ENCODE results near the gene IQUB. TPM values are rescaled to one million over a fixed set of nuclear protein-coding genes. Genes with fewer than 3 reads are reported as not detected.
"Not testable (repeated sequence)": the region's sequence is repeated elsewhere in the genome, so short reads cannot be mapped to it uniquely, and the experiment has no call there.

The IQUB gene
- total RNA-seq, 2 donors from 2014 or later, result 0.97 to 1.0 TPM

DNA sequence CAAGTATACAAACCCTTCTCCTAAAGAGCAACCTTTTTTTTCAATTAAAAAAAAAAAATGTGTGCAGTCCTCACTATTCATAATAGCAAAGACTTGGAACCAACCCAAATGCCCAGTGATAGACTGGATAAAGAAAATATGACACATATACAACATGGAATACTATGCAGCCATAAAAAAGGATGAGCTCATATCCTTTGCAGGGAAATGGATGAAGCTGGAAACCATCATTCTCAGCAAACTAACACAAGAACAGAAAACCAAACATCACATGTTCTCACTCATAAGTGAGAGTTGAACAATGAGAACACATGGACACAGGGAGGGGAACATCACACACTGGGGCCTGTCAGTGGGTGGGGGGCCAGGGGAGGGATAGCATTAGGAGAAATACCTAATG, 17.7 kb upstream of the IQUB start:
- DNase-seq (ENCODE audit: low spot score); intact Hi-C loops (cut with DNase I): not testable (repeated sequence)

DNA sequence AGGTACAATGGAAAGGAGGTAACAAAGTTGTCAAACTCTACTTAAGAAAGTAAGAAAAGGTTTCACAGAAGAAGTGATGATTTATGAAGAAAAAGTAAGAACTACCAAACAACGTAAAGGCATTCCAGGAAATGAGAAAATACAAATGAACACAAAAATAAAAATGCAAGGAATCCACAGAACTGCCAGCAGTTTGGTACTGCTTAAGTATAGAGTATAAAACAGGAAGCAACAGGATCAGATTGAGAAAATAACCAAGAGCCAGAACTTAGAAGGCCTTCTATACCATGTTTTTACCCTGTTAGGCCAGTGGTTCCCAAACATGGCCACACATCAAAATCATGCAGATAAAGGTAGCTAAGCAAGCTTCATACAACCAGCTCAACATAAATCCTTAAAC, 14.0 kb upstream of the IQUB start:
- intact Hi-C loops (cut with DNase I), result no loop called here
- no peak for DNase-seq (ENCODE audit: low spot score)

DNA sequence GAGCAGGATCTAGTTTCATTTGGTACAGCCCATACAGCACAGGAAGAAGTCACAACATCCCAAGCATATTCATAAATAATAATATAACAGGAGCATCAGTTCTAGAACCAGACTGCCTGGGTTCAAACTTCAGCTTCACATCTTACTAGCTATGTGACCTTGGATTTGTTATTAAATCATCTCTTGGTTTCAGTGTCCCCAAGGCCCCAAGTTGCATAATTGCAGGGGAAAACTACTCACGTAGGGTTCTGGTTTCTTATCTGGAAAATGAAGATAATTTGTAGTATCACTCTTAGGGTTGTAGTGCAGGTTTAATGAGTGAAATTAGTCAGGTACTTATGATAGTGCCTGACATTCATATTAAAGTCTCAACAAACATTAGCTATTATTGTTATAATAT, 5.5 kb upstream of the IQUB start:
- no peak for DNase-seq (ENCODE audit: low spot score)
- intact Hi-C loops (cut with DNase I), result no loop called here

DNA sequence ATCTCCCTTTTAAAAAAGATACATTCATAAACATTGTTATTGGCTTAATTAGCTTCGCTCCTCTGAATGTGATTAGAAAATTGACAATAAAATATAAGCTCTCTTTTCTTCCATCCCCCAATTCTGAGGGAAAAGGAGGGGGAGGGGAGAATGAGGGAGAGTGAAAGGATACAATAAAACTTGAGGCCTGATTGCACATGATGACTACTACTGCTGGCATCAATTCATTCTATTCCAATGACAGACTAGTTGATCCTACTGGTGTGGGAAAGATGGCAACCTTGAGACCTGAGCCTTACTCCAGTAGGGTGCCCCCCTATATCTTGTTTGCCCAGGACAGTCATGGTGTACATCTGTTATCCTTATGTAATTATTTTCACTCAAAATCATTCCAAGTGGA, 4.5 kb upstream of the IQUB start:
- intact Hi-C loops (cut with DNase I), result no loop called here
- no peak for DNase-seq (ENCODE audit: low spot score)

DNA sequence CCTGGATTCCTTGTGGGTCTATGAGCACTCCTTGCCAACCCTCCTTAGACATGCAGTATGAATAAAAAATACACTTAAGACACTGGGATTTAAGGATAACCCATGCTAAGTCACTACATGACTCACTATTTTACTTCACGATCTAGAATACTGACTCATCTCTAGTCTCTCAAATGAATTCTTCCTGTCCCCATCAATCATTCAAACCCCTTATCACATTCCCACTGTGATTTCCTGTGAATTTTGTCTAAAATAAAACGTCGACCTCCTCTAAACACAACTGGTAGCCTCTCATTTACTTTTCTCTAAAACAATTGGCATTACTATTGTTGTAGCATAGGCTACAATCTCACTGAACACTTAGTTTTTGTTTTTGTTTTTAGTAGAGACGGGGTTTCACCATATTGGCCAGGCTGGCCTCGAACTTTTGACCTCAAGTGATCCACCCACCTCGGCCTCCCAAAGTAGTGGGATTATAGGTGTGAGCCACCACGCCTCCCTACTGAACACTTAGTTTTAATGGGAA, 3.9 kb upstream of the IQUB start:
- intact Hi-C loops (cut with DNase I), result no loop called here
- no peak for DNase-seq (ENCODE audit: low spot score)

DNA sequence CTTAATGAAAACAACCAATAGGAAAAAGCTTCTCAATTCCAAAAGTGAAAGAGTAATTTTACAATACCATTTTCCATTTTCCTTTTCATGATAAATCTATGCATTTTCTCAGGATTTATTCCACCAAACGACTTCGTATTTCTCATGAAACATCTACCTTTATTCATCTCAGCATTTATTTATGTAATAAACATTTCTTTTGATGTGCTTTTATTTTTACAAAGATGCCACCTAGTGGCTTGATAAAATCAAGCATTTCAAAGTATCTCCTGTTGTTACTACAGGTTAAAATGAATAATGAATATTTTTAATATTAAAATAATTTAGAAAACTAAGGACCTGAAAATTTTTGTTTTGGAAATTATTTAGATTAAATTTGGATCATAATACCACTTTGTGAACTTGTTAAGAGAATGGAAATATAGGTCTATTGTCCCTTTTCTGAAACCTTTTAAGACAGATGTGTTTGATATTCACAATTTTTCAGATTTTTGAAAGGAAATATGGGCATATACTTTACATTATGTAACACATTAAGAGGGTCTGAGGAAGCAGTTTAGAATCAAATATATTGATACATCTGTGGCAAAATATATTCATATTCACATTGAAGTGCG, 2.7 kb upstream of the IQUB start:
- DNase-seq (ENCODE audit: low spot score), result no peak
- intact Hi-C loops (cut with DNase I), result no loop called here

DNA sequence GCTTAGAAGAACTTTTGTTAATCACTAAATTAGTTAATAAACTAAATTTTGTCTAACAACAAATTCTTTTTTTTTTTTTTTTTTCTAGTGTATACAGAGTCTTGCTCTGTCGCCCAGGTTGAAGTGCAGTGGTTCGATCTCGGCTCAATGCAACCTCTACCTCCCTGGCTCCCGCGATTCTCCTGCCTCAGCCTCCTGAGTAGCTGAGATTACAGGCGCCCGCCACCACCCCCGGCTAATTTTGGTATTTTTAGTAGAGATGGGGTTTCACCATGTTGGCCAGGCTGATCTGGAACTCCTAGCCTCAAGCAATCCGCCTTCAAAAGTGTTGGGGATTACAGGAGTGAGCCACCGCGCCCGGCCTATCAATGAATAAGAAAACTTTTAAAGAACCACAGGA, 1.1 kb upstream of the IQUB start:
- no peak for DNase-seq (ENCODE audit: low spot score)
- intact Hi-C loops (cut with DNase I), result no loop called here

DNA sequence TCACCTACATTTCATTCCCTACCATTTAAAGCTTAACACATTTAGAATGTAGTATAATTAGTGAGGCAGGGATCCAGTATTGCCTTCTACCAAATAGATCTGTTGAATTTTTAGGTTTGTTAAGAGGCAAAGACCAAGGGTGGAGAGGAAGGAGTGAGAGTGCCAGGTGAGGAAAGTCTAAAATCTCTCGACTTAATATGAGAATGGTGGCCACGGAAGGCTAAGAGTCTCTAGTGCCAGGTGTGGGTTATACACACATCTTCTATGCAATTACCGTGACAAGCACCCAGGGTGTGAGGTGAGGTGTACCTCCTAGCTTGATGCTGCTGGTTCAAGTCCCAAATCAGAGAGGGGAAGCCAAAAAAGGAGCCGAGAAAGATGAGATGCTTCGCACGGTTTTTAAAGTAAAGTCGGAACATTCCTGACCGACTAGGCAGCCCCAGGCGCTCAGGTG, 439 bp downstream of the IQUB start:
- intact Hi-C loops (cut with DNase I), result no loop called here
- DNase-seq (ENCODE audit: low spot score), result no peak

DNA sequence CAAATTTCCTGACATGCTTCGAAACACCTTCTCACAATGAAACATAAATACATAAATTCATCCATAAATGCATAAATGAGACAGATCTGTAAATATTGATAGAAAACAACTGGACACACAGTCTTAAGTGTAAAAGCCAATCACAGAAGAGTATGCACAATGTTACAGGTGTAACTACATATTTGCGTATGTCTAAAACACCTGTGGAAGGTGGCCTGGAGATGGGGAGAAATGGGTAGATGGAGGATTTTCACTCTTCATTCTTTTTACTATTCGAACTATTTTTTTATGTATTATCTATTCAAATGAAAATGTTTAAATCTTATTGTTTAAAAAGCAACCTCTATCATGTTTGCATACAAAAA, 860 bp downstream of the IQUB start:
- intact Hi-C loops (cut with DNase I), result no loop called here
- DNase-seq (ENCODE audit: low spot score), result no peak

DNA sequence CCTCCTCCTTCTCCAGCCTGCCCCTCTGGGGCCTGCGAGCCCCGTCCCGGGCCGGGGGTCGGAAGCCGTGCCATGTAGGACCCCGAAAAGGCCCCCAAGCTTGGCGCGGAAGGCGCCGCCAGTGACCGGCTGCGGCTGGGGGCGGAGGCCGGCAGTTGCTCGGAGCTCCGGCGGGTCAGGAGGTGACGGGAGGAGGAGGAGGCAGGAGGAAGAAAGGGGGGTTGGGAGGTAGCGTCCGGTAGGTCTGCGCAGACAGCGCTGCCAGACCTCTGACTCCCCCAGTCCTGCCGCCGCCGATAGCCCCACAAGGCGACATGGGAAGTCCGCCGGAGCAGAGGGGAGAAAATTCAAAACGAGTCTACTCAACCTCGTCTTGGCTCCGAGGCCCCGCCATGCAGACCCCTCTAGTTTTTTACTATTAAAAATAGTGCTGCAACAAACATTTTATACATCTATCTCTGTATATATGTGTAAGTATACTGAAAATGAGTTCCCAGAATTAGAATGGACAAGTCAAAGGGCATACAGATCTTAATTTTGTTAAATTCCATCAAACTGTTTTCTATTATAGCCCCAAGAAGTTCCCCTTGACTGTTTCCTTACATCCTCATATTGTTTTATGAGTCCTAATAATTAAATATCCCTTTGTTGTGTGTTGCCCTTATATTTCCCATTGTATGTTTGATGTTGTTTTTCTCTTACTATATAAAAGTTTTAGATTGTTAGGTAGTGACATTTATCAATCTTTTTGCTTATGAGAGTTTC, 1.4 kb downstream of the IQUB start:
- intact Hi-C loops (cut with DNase I), result not testable (repeated sequence)
- peak; percentile 75 for DNase-seq (ENCODE audit: low spot score)

DNA sequence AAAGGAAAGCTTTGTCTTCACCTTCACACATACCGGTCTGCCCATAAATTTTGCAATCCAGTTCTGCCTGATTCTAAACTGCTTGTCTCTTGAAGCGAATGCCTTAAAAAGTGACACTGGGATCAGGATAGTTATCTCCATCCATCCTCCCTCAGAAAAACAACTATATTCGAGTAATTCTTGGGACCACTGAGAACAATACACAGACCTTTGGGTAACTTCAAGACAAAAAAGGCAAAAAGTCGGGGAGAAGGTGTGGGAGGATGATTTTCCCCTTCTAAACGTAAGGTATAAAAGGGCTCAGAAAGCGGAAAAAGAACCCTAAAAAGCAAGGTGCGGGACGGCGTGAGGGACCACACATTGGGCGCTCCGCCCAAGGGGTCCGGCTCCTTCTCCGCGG, 2.1 kb downstream of the IQUB start:
- DNase-seq (ENCODE audit: low spot score); intact Hi-C loops (cut with DNase I): not testable (repeated sequence)

DNA sequence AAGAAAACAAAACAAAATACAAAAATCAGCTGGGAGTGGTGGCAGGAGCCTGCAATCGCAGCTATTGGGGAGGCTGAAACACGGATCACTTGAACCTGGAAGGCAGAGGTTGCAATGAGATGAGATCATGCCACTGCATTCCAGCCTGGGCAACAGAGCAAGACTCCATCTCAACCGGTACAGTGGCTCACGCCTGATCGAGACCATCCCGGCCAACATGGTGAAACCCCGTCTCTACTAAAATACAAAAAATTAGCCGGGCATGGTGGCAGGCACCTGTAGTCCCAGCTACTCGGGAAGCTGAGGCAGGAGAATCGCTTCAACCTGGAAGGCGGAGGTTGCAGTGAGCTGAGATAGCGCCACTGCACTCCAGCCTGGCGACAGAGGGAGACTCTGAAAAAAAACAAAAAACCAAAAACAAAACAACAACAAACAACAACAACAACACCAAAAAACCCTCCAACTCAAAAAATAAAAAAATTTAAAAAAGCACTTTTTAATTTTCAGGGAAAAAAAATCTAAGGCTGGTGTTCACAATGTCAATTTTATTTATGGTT, 4.3 kb downstream of the IQUB start:
- DNase-seq (ENCODE audit: low spot score); intact Hi-C loops (cut with DNase I): not testable (repeated sequence)

DNA sequence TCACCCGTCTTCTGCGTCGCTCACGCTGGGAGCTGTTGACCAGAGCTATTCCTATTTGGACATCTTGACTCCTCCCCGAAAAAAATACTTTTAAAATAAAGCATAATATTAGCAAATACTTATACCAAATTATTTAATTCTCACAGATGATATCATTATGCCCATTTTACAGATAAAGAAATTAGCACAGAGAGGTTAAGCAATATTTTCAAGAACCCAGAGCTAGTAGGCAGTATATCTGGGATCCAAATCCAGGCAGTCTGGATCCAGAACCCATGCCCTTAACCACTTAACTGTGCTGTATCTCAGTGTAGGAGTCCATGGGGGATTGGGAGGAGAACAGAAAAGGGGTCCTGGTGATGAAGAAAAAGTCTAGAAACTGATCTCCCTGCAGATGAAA, 6.1 kb downstream of the IQUB start:
- intact Hi-C loops (cut with DNase I), result no loop called here
- no peak for DNase-seq (ENCODE audit: low spot score)

DNA sequence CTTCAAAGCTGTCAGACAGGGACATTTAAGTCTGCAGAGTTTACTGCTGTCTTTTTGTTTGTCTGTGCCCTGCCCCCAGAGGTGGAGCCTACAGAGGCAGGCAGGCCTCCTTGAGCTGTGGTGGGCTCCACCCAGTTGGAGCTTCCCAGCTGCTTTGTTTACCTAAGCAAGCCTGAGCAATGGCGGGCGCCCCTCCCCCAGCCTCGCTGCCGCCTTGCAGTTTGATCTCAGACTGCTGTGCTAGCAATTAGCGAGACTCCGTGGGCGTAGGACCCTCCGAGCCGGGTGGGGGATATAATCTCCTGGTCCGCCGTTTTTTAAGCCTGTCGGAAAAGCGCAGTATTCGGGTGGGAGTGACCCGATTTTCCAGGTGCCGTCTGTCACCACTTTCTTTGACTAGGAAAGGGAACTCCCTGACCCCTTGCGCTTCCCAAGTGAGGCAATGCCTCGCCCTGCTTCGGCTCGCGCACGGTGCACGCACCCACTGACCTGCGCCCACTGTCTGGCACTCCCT, 6.6 kb downstream of the IQUB start:
- intact Hi-C loops (cut with DNase I); DNase-seq (ENCODE audit: low spot score): not testable (repeated sequence)

DNA sequence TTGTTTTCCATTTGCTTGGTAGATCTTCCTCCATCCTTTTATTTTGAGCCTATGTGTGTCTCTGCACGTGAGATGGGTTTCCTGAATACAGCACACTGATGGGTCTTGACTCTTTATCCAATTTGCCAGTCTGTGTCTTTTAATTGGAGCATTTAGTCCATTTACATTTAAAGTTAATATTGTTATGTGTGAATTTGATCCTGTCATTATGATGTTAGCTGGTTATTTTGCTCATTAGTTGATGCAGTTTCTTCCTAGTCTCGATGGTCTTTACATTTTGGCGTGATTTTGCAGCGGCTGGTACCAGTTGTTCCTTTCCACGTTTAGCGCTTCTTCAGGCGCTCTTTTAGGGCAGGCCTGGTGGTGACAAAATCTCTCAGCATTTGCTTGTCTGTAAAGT, 7.9 kb downstream of the IQUB start:
- DNase-seq (ENCODE audit: low spot score); intact Hi-C loops (cut with DNase I): not testable (repeated sequence)

DNA sequence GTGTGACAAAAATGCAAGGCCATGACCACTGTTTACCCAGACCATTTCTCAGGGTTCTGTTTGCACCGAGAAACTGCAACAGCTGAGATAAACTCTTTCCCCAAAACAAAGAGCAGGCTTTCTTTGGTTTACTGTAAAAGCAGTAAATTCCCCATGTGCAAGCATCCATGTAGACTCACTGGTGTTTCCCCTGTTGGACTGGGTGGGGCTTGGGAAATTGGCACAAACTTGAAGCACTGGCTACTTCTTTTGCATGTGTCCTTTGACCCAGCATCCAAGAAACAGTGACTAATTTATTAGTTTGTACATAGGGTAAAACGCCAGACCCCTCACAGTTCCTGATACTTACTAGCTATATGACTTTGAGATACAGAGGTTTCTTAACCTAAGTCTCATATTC, 12.3 kb downstream of the IQUB start:
- intact Hi-C loops (cut with DNase I), result no loop called here
- DNase-seq (ENCODE audit: low spot score), result no peak

DNA sequence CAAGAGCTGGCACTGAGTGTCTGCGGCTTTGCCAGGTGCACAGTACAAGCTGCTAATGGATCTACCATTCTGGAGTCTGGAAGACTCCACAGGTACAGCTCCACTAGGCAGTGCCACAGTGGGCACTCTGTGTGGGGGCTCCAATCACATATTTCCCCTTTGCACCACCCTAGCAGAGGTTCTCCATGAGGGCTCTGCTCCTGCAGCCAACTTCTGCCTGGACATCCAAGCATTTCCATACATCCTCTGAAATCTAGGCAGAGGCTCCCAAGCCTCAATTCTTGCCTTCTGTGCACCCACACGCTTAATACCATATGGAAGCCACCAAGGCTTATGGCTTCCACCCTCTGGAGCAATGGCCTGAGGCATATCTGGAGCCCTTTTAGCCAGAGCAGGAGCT, 29.2 kb downstream of the IQUB start:
- intact Hi-C loops (cut with DNase I), result no loop called here
- DNase-seq (ENCODE audit: low spot score), result no peak

DNA sequence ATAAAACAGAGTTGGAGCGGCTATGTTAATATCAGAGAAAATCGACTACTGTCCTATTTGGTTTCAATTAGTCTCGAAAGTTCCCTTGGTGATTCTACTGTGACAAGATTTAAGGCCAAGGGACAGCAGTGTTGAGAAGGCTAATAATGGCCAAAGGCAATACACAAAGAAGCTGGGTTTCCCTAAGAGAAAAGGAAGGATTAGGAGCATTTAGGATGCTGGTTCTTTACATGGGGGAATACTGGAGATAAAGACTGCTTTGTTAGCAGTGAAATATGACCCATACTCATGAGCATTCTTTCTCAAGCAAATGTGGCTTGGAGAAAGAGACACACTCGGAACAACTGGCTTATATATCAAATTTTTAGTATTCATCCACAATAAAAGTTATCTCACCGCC, 32.2 kb downstream of the IQUB start:
- intact Hi-C loops (cut with DNase I), result no loop called here
- no peak for DNase-seq (ENCODE audit: low spot score)

DNA sequence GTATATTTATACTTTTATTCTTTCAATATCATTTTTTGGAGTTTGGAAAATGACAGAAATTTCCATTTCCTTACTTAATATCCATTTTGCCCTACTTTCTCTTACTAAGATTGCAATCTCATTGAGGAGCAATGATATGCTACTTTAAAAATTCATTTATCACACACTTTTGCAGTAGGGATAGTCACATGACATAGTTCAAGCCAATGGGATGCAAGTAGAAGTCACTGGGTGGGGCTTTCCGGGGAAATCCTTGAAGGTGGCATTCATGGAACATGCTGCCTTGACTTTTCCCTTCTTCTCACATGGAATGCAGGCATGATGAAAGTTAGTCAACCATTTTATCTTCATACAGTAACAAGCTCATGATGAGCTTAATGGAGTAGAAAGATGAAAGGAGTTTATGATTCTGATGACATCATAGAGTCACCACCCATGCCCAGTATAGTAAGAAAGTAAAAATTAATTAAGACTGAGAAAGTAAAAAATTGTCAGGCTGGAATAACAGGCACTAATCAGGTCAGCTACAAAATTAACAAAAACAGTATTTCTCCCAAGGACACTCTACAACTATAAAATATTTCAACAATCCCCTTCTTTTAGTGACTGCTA, 33.4 kb downstream of the IQUB start:
- no peak for DNase-seq (ENCODE audit: low spot score)
- intact Hi-C loops (cut with DNase I), result no loop called here
